Osteocyte (in vitro differentiated cells): ENCODE data around the gene PADI1. TPM values are rescaled to one million over a fixed set of nuclear protein-coding genes. Genes with fewer than 3 reads are reported as not detected.

Source experiments
- DNase-seq: peaks from one replicate; pipeline ENCODE4 v3.0.0; 2021; ENCODE audit warnings: mixed read lengths; ENCODE audit not compliant: unreplicated experiment; ENCODE audit errors: extremely low spot score
- H3K27ac Mint-ChIP-seq: one replicate; pipeline ENCODE4 v1.8.0; 2021; ENCODE audit warnings: mild to moderate bottlenecking, mixed read lengths; ENCODE audit not compliant: unreplicated experiment
- H3K27me3 Mint-ChIP-seq: one replicate; pipeline ENCODE4 v1.8.0; 2021; ENCODE audit warnings: mixed read lengths; ENCODE audit not compliant: unreplicated experiment
- H3K36me3 Mint-ChIP-seq: one replicate; pipeline ENCODE4 v1.8.0; 2021; ENCODE audit warnings: mixed read lengths; ENCODE audit not compliant: unreplicated experiment
- H3K4me1 Mint-ChIP-seq: one replicate; pipeline ENCODE4 v1.8.0; 2021; ENCODE audit warnings: mixed read lengths; ENCODE audit not compliant: unreplicated experiment
- H3K4me3 Mint-ChIP-seq: one replicate; pipeline ENCODE4 v1.8.0; 2021; ENCODE audit warnings: mild to moderate bottlenecking, moderate library complexity, mixed read lengths; ENCODE audit not compliant: unreplicated experiment
- H3K9me3 Mint-ChIP-seq: one replicate; pipeline ENCODE4 v1.8.0; 2021; ENCODE audit warnings: mixed read lengths; ENCODE audit not compliant: unreplicated experiment
- CTCF ChIP-seq: fragments of 200-600 bp; sonication (generic); IDR thresholded peaks from 2 replicates; pipeline ENCODE4 v1.5.0; 2021; ENCODE audit warnings: antibody characterized with exemption, mild to moderate bottlenecking, moderate library complexity
- total RNA-seq: library from RNA; stranded (reverse); gene quantifications from 2 replicates; pipeline ENCODE4 v1.2.1, GENCODE V29; 2021

PADI1 gene
- total RNA-seq, 1 donor from 2014 or later = 1.7 TPM

- H3K4me3 Mint-ChIP-seq = no peak overlapping the region
- no peaks in the 10 kb centered on the region for H3K36me3 Mint-ChIP-seq
- H3K9me3 Mint-ChIP-seq = no peaks in the 10 kb centered on the region
- no peaks in the 10 kb centered on the region for H3K27me3 Mint-ChIP-seq
- no peak overlapping the region for H3K27ac Mint-ChIP-seq
- no peak for DNase-seq
- no peak for TF ChIP-seq CTCF
- peaks cover 28% of the 10 kb centered on the region for H3K4me1 Mint-ChIP-seq
Observed at GRCh38 chr1:17250601-17251000, 45.7 kb downstream of the PADI1 start.

DNA sequence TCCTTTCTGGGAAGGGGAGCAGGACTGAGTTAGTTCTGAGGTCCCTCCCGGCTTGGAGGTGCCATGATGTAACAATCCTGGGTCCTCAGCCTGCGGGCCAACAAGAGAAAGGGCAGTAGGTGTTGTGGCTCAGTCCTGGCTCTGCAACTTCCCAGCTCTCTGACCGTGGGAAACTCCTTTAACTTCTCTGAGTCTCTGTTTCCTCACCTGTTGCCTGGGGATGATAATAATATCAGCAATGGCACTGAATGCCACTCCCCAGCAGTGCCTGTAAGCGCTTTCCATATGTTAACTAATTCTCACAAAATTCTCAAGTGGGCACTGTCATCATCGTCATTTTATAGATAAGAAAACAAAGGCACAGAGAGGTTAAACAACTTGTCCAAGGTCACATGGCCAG is 46.3 kb downstream of the PADI1 start:
- no peak for TF ChIP-seq CTCF
- no peak for DNase-seq
- Mint-ChIP-seq H3K4me3 (no peak overlapping the region), H3K27ac (no peak overlapping the region), H3K9me3 (no peaks in the 10 kb centered on the region), H3K27me3 (no peaks in the 10 kb centered on the region), H3K36me3 (no peaks in the 10 kb centered on the region), H3K4me1 (peaks cover 22% of the 10 kb centered on the region)

GRCh38 chr1:17251701-17252376 is 46.9 kb downstream of the PADI1 start:
- DNase-seq = no peak
- Mint-ChIP-seq H3K4me1 (peaks cover 19% of the 10 kb centered on the region), H3K27ac (no peak overlapping the region), H3K27me3 (no peaks in the 10 kb centered on the region), H3K4me3 (no peak overlapping the region), H3K9me3 (no peaks in the 10 kb centered on the region), H3K36me3 (no peaks in the 10 kb centered on the region)
- TF ChIP-seq CTCF = no peak

- TF ChIP-seq CTCF = no peak
- Mint-ChIP-seq H3K4me3 (no peak overlapping the region), H3K27ac (no peak overlapping the region), H3K27me3 (no peaks in the 10 kb centered on the region), H3K9me3 (no peaks in the 10 kb centered on the region), H3K4me1 (peaks cover 20% of the 10 kb centered on the region), H3K36me3 (no peaks in the 10 kb centered on the region)
- DNase-seq = no peak
Observed at GRCh38 chr1:17255336-17255735, 50.4 kb downstream of the PADI1 start.

GRCh38 chr1:17258116-17258757 is 53.3 kb downstream of the PADI1 start:
- H3K27ac Mint-ChIP-seq = no peak overlapping the region
- no peak overlapping the region for H3K4me3 Mint-ChIP-seq
- H3K27me3 Mint-ChIP-seq = peaks cover 6% of the 10 kb centered on the region
- peaks cover 5% of the 10 kb centered on the region for H3K9me3 Mint-ChIP-seq
- TF ChIP-seq CTCF = no peak
- peaks cover 4% of the 10 kb centered on the region for H3K36me3 Mint-ChIP-seq
- peaks cover 5% of the 10 kb centered on the region for H3K4me1 Mint-ChIP-seq
- DNase-seq = no peak
